H1 (cell line): Measurements from ENCODE around the gene RPL28. TPM values are rescaled to one million over a fixed set of nuclear protein-coding genes. Genes with fewer than 3 reads are reported as not detected.
A peak's percentile ranks its signal among the peaks of the same experiment; 100 is the strongest.

Experiments used
- CTCF ChIA-PET: fragments of 300-600 bp; sonication (Branson Sonifier 250); formaldehyde crosslinking; loops from one replicate; lab custom pipeline; 2021; ENCODE audit not compliant: partially characterized antibody; lab: Charles Lee
- POLR2A ChIA-PET: fragments of 300-600 bp; sonication (Branson Sonifier 250); formaldehyde crosslinking; loops from one replicate; lab custom pipeline; 2021; ENCODE audit warnings: inconsistent platforms; ENCODE audit not compliant: partially characterized antibody; lab: Charles Lee
- DNase-seq, 2 experiments: peaks; one replicate each; pipeline versions ENCODE4 v3.0.0 to v3.0.0-alpha.2; 2010 to 2022; ENCODE audit warnings: low spot score in 2 of 2, low read depth in 1 of 2, mixed read lengths in 1 of 2
- FAIRE-seq: peaks from 2 replicates; lab custom pipeline; 2011; peaks lifted over from hg19 to GRCh38; lab: Jason Lieb, UNC
- H2AFZ ChIP-seq: 2 replicates; pipeline ENCODE4 v1.8.1; 2012; ENCODE audit warnings: low read length, inconsistent platforms
- H2AK5ac ChIP-seq: 2 replicates; pipeline ENCODE4 v1.6.1; 2013; ENCODE audit warnings: low read depth, low read length
- H2BK120ac ChIP-seq: replicated peaks from 2 replicates; pipeline ENCODE3; 2013; ENCODE audit warnings: low read depth, low read length, inconsistent platforms
- H2BK12ac ChIP-seq: 2 replicates; pipeline ENCODE4 v1.6.1; 2013; ENCODE audit warnings: low read depth, low read length
- H2BK15ac ChIP-seq: 2 replicates; pipeline ENCODE4 v1.6.1; 2013; ENCODE audit warnings: low read length
- H2BK20ac ChIP-seq: 2 replicates; pipeline ENCODE4 v1.6.1; 2013; ENCODE audit warnings: low read length
- H2BK5ac ChIP-seq: 2 replicates; pipeline ENCODE4 v1.6.1; 2013; ENCODE audit warnings: low read depth, low read length
- H3K14ac ChIP-seq: 2 replicates; pipeline ENCODE4 v1.6.1; 2013; ENCODE audit warnings: inconsistent platforms; ENCODE audit not compliant: insufficient read length
- H3K18ac ChIP-seq: 2 replicates; pipeline ENCODE4 v1.6.1; 2013; ENCODE audit warnings: low read length; ENCODE audit errors: extremely low read depth
- H3K23ac ChIP-seq: 2 replicates; pipeline ENCODE4 v1.6.1; 2013; ENCODE audit warnings: inconsistent platforms; ENCODE audit not compliant: insufficient read length
- H3K23me2 ChIP-seq: 2 replicates; pipeline ENCODE4 v1.6.1; 2013; ENCODE audit warnings: low read depth, low read length
- H3K27ac ChIP-seq: 2 replicates; pipeline ENCODE4 v1.6.1; 2011; ENCODE audit warnings: low read depth, low read length, inconsistent platforms
- H3K27me3 ChIP-seq, 4 experiments: replicated peaks in 1 of 4; 1 replicate in 1 of 4; 2 replicates in 3 of 4; pipeline versions ENCODE4 v1.6.1 to v1.8.1; 2011 to 2013; ENCODE audit warnings: low read length in 3 of 4, mild to moderate bottlenecking in 3 of 4, inconsistent platforms in 2 of 4, mixed read lengths in 2 of 4, moderate library complexity in 1 of 4; ENCODE audit not compliant: control insufficient read depth in 3 of 4, insufficient read depth in 3 of 4; ENCODE audit errors: extremely low read depth in 1 of 4
- H3K36me3 ChIP-seq, 4 experiments: 2 replicates each; pipeline versions ENCODE4 v1.6.1 to v1.8.1; 2011 to 2013; ENCODE audit warnings: mild to moderate bottlenecking in 4 of 4, low read length in 3 of 4, moderate library complexity in 2 of 4, control low read depth in 1 of 4, inconsistent platforms in 1 of 4; ENCODE audit not compliant: insufficient read depth in 4 of 4, control insufficient read depth in 2 of 4
- H3K4ac ChIP-seq: replicated peaks from 2 replicates; pipeline ENCODE3; 2013; ENCODE audit warnings: low read length, low read depth, mixed read lengths, inconsistent platforms; ENCODE audit not compliant: insufficient read length
- H3K4me1 ChIP-seq, 4 experiments: replicated peaks in 1 of 4; 1 replicate in 1 of 4; 2 replicates in 3 of 4; pipeline versions ENCODE4 v1.6.1 to v1.8.1; 2011 to 2013; ENCODE audit warnings: low read length in 3 of 4, inconsistent platforms in 2 of 4, mixed read lengths in 1 of 4; ENCODE audit not compliant: insufficient read depth in 4 of 4, control insufficient read depth in 3 of 4
- H3K4me2 ChIP-seq, 2 experiments: 2 replicates each; pipeline versions ENCODE4 v1.6.1 to v1.8.1; 2011 to 2013; ENCODE audit warnings: low read depth in 2 of 2, low read length in 2 of 2, control low read depth in 1 of 2, inconsistent platforms in 1 of 2, mild to moderate bottlenecking in 1 of 2; ENCODE audit not compliant: insufficient read depth in 1 of 2
- H3K4me3 ChIP-seq, 4 experiments: fragments of 200-600, 300-600 bp in 1 of 4; sonication (generic), shearing (Covaris generic), sonication (Bioruptor Twin) in 1 of 4; 2 replicates each; pipeline versions ENCODE4 v1.5.1 to v1.8.1; 2011 to 2016; ENCODE audit warnings: low read length in 4 of 4, low read depth in 3 of 4, control low read depth in 2 of 4, inconsistent platforms in 2 of 4, mild to moderate bottlenecking in 2 of 4, mixed read lengths in 1 of 4, moderate library complexity in 1 of 4; ENCODE audit not compliant: insufficient read depth in 2 of 4; ENCODE audit errors: extremely low read depth in 1 of 4
- H3K56ac ChIP-seq: replicated peaks from 2 replicates; pipeline ENCODE3; 2013; ENCODE audit warnings: low read depth, mild to moderate bottlenecking, mixed read lengths, low read length, inconsistent platforms; ENCODE audit not compliant: insufficient read length
- H3K79me1 ChIP-seq: 2 replicates; pipeline ENCODE4 v1.6.1; 2013; ENCODE audit warnings: low read depth, low read length, control low read depth
- H3K79me2 ChIP-seq, 2 experiments: 2 replicates each; pipeline versions ENCODE4 v1.6.1 to v1.8.1; 2012 to 2013; ENCODE audit warnings: low read length in 2 of 2, mild to moderate bottlenecking in 2 of 2, inconsistent platforms in 1 of 2; ENCODE audit not compliant: insufficient read depth in 2 of 2, control insufficient read depth in 1 of 2
- H3K9ac ChIP-seq, 4 experiments: replicated peaks in 1 of 4; 1 replicate in 1 of 4; 2 replicates in 3 of 4; pipeline versions ENCODE4 v1.6.1 to v1.8.1; 2011 to 2013; ENCODE audit warnings: low read depth in 3 of 4, low read length in 3 of 4, control low read depth in 2 of 4, mild to moderate bottlenecking in 2 of 4, moderate library complexity in 2 of 4, inconsistent platforms in 1 of 4; ENCODE audit errors: extremely low read depth in 1 of 4
- H3K9me3 ChIP-seq, 2 experiments: 2 replicates each; pipeline versions ENCODE4 v1.6.1 to v1.8.1; 2012 to 2013; ENCODE audit warnings: mild to moderate bottlenecking in 2 of 2, moderate library complexity in 2 of 2, control low read depth in 1 of 2, inconsistent platforms in 1 of 2, low read depth in 1 of 2, low read length in 1 of 2, mixed read lengths in 1 of 2; ENCODE audit not compliant: insufficient read depth in 2 of 2
- H4K20me1 ChIP-seq, 2 experiments: replicated peaks in 1 of 2; 2 replicates each; pipeline versions ENCODE3 to v1.8.1; 2011 to 2013; ENCODE audit warnings: inconsistent platforms in 2 of 2, low read length in 2 of 2, mild to moderate bottlenecking in 1 of 2; ENCODE audit not compliant: insufficient read depth in 2 of 2, control insufficient read depth in 1 of 2
- H4K5ac ChIP-seq: 2 replicates; pipeline ENCODE4 v1.6.1; 2013; ENCODE audit warnings: low read length, low read depth, mixed read lengths, inconsistent platforms; ENCODE audit not compliant: insufficient read length
- H4K8ac ChIP-seq: 2 replicates; pipeline ENCODE4 v1.8.0; 2013; ENCODE audit warnings: mild to moderate bottlenecking, moderate library complexity, low read length, inconsistent platforms; ENCODE audit not compliant: insufficient read depth; ENCODE audit errors: extremely low read depth
- H4K91ac ChIP-seq: replicated peaks from 2 replicates; pipeline ENCODE3; 2013; ENCODE audit warnings: low read length, mixed read lengths, inconsistent platforms; ENCODE audit not compliant: insufficient read length
- NANOG ChIP-seq: IDR thresholded peaks from 2 replicates; pipeline ENCODE4 v1.6.1; 2011; ENCODE audit warnings: low read length, low read depth, mild to moderate bottlenecking, inconsistent platforms; ENCODE audit not compliant: insufficient read depth, poor library complexity, severe bottlenecking
- RNF2 ChIP-seq: fragments of 200-900, 300-1000 bp; sonication (generic); IDR thresholded peaks from 2 replicates; pipeline ENCODE4 v1.7.1; 2016; ENCODE audit warnings: borderline replicate concordance, low read depth, mild to moderate bottlenecking, antibody characterized with exemption, low read length; ENCODE audit not compliant: poor library complexity, severe bottlenecking; ENCODE audit errors: missing control alignments
- SIRT6 ChIP-seq: IDR thresholded peaks from one replicate; pipeline ENCODE4 v1.7.1; 2012; ENCODE audit warnings: low read length, inconsistent platforms
- TAF7 ChIP-seq: optimal IDR thresholded peaks from 2 replicates; pipeline ENCODE3; 2011; ENCODE audit warnings: low read depth, mild to moderate bottlenecking, inconsistent platforms, low read length, moderate library complexity, borderline replicate concordance
- WGBS, 2 experiments: shearing (Covaris generic) in 1 of 2; methylation state at CpG; one replicate each; pipeline versions ENCODE4 v1.1.6 to v1.1.7; 2013 to 2015; ENCODE audit warnings: low lambda C conversion rate in 2 of 2, mixed read lengths in 2 of 2, inconsistent platforms in 1 of 2, low coverage in 1 of 2, missing lambda C conversion rate in 1 of 2; ENCODE audit not compliant: insufficient replicate concordance in 2 of 2, insufficient coverage in 1 of 2, insufficient read length in 1 of 2; ENCODE audit errors: extremely low coverage in 1 of 2, missing lambda C conversion rate in 1 of 2; 5-methylcytosine and 5-hydroxymethylcytosine counted together
- polyA plus RNA-seq, 7 experiments: library from polyadenylated mRNA; depleted of rRNA in 3 of 7; stranded (reverse) in 5 of 7; unstranded in 2 of 7; fragments of >200 nt in 5 of 7; fragments of 200-250 nt in 2 of 7; gene quantifications; 1 replicate in 5 of 7; 2 replicates in 1 of 7; 4 replicates in 1 of 7; pipeline versions ENCODE4 v1.2.1 to v1.2.3, GENCODE V29; 2011 to 2013; ENCODE audit warnings: missing spikeins in 2 of 7, mixed read lengths in 2 of 7
- total RNA-seq: library from RNA; stranded (reverse); fragmentation: NEBNext Ultra II Directional; extraction: Animal tissue kit (Norgen Biotek cat#: 25700); gene quantifications from 2 replicates; pipeline ENCODE4 v1.2.1, GENCODE V29; 2021
- TF ChIP-seq, protein P1 (sequence below): IDR thresholded peaks from 2 replicates; pipeline ENCODE4 v1.6.1; 2012; ENCODE audit warnings: inconsistent platforms
- TF ChIP-seq, protein P2 (sequence below): IDR thresholded peaks from 2 replicates; pipeline ENCODE4 v1.6.1; 2012; ENCODE audit warnings: inconsistent platforms
- TF ChIP-seq, protein P3 (sequence below): IDR thresholded peaks from 2 replicates; pipeline ENCODE4 v1.6.1; 2012; ENCODE audit warnings: low read length, inconsistent platforms

RPL28 gene
- total and polyA plus RNA-seq, 2 of the 8 experiments (the other 6 are each of a cell fraction or from before 2014, with no cell fraction given): 2,123 to 8,402 TPM

DNA sequence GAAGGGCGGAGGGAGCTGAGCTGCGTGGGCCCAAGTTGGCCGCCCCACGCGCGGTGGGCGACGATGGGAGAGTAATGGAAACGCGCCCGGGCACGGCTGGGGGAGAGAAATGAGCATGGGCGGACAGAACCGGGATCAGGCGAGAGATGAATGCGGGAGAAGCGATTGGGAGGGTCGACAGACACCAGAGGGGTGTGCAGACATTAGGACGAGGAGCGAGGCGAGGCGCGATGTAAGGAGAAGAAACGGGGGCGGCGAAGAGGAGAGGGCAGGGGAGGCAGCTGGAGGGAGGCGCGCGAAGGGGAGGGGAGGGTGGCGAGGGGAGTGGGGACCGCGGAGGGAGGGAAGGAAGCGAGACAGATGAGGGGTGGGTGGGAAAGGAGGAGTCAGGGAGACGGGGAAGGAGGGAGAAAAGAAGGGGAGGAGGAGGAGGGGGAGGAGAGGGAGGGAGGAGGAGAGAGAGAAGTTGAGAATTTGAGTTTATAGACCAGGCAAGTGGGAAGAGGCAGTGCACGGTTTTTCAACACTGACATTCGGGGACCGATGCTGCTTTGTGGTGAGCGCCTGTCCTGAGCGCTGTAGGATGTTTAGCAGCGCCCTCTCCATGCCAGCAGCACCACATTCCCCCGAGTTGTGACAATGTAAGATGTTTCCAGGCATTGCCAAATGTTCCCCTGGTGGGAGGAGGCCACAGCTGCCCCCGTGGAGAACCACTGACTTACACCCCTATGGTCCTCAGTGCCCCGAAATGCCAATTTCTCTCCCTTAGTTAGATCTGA is 57.5 kb downstream of the RPL28 start, which contains the start of gene SHISA7:
Gene SHISA7 (minus strand): TSS at position 256 of the 779 bp plus-strand sequence. CDS start 437 bp downstream, outside the sequence.
- CTCF ChIA-PET: interaction anchor here (0.6 to 2.5 kb wide), 5 partner anchors 10 to 1304 kb away, joined by 3 to 13 read pairs (median 4); no protein-coding TSS in a partner anchor
- H2BK12ac ChIP-seq: no peak within 1 kb of the TSS
- no peak within 1 kb of the TSS for H4K5ac ChIP-seq
- peaks cover 6 to 19% (median 9%) of the 10 kb centered on the region in 4 experiments; a peak in 6 of 7 replicates for H3K4me1 ChIP-seq
- peaks cover 19% of the 10 kb centered on the region; the same call in 1 of the 2 replicates for H3K23me2 ChIP-seq
- peaks cover 49 to 96% (median 86%) of the 10 kb centered on the region in 4 experiments for H3K27me3 ChIP-seq
- H3K27ac ChIP-seq: no peak within 1 kb of the TSS
- peak within 1 kb of the TSS; percentile 82 to 92 for H3K4me2 ChIP-seq
- no peak within 1 kb of the TSS for H3K56ac ChIP-seq
- H3K23ac ChIP-seq: no peak within 1 kb of the TSS
- no peak within 1 kb of the TSS for H2BK5ac ChIP-seq
- no peak within 1 kb of the TSS for H3K9ac ChIP-seq
- peak within 1 kb of the TSS; percentile 14; the same call in 1 of the 2 replicates for H4K8ac ChIP-seq
- no peak within 1 kb of the TSS for H2AK5ac ChIP-seq
- H4K20me1 ChIP-seq: peaks cover 3 to 21% of the 10 kb centered on the region in 2 experiments
- H2BK20ac ChIP-seq: no peak within 1 kb of the TSS
- H2BK15ac ChIP-seq: no peak within 1 kb of the TSS
- FAIRE-seq (no peak), DNase-seq (peak in 1 of 2 experiments; percentile 58)
- H2BK120ac ChIP-seq: no peak within 1 kb of the TSS
- no peak within 1 kb of the TSS for H3K18ac ChIP-seq
- POLR2A ChIA-PET: interaction anchor here (1.0 to 4.4 kb wide), 4 partner anchors 10 to 183 kb away, joined by 3 to 21 read pairs (median 6); partner anchors contain the start of genes UBE2S and ZNF628
- H3K79me2 ChIP-seq: no peaks in the 10 kb centered on the region
- no peak within 1 kb of the TSS for H4K91ac ChIP-seq
- H3K4me3 ChIP-seq: peak within 1 kb of the TSS in 2 of 4 experiments; percentile 18 to 65; a peak in 3 of 8 replicates
- no peak within 1 kb of the TSS for H3K14ac ChIP-seq
- H3K36me3 ChIP-seq: no peaks in the 10 kb centered on the region
- 6% methylated on average over 28 of the region's 43 CpGs; no CpG with 5 or more reads in 1 of the 2 experiments for WGBS, 2 experiments
- no peak within 1 kb of the TSS for H3K4ac ChIP-seq
- H2AFZ ChIP-seq: no peak within 1 kb of the TSS
- H3K9me3 ChIP-seq: no peaks in the 10 kb centered on the region
- H3K79me1 ChIP-seq: no peaks in the 10 kb centered on the region
- no peak for TF ChIP-seq SIRT6
- TF ChIP-seq NANOG: no peak
- no peak for TF ChIP-seq RNF2
- TF ChIP-seq, protein P1, sequence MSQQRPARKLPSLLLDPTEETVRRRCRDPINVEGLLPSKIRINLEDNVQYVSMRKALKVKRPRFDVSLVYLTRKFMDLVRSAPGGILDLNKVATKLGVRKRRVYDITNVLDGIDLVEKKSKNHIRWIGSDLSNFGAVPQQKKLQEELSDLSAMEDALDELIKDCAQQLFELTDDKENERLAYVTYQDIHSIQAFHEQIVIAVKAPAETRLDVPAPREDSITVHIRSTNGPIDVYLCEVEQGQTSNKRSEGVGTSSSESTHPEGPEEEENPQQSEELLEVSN: peak; percentile 59
- TF ChIP-seq, protein P2, sequence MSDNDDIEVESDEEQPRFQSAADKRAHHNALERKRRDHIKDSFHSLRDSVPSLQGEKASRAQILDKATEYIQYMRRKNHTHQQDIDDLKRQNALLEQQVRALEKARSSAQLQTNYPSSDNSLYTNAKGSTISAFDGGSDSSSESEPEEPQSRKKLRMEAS: 0 out of 2 replicates have a peak, but pooled peaks have one; percentile 38
- no peak for TF ChIP-seq TAF7
- TF ChIP-seq, protein P3, sequence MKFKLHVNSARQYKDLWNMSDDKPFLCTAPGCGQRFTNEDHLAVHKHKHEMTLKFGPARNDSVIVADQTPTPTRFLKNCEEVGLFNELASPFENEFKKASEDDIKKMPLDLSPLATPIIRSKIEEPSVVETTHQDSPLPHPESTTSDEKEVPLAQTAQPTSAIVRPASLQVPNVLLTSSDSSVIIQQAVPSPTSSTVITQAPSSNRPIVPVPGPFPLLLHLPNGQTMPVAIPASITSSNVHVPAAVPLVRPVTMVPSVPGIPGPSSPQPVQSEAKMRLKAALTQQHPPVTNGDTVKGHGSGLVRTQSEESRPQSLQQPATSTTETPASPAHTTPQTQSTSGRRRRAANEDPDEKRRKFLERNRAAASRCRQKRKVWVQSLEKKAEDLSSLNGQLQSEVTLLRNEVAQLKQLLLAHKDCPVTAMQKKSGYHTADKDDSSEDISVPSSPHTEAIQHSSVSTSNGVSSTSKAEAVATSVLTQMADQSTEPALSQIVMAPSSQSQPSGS: no peak
